Transverse colon (tissue), 4 donors: Measurements from ENCODE around the gene OR52W1. TPM values are rescaled to one million over a fixed set of nuclear protein-coding genes. Genes with fewer than 3 reads are reported as not detected.

ENCODE experiments used
- DNase-seq: peaks from one replicate; pipeline ENCODE4 v3.0.0-alpha.2; 2019
- H3K27ac ChIP-seq, 4 donors: fragments of 200-600 bp; sonication (generic); 2 replicates each; pipeline ENCODE4 v1.5.1; 2016 to 2018; ENCODE audit warnings: inconsistent platforms in 4 of 4
- H3K27me3 ChIP-seq: fragments of 200-600 bp; sonication (generic); 2 replicates; pipeline ENCODE4 v1.5.1; 2017; ENCODE audit warnings: inconsistent platforms
- H3K36me3 ChIP-seq, 4 donors: fragments of 200-600 bp; sonication (generic); 2 replicates each; pipeline ENCODE4 v1.5.1; 2017 to 2019; ENCODE audit warnings: inconsistent platforms in 4 of 4
- H3K4me1 ChIP-seq, 4 donors: fragments of 200-600 bp; sonication (generic); 2 replicates each; pipeline ENCODE4 v1.5.1; 2017 to 2020; ENCODE audit warnings: inconsistent platforms in 4 of 4
- H3K4me3 ChIP-seq, 4 donors: fragments of 200-600 bp; sonication (generic); 1 replicate in 1 of 4; 2 replicates in 3 of 4; pipeline versions ENCODE4 v1.5.1 to v1.6.1; 2017 to 2019; ENCODE audit warnings: inconsistent platforms in 4 of 4
- H3K9me3 ChIP-seq, 2 donors: fragments of 200-600 bp; sonication (generic); 2 replicates each; pipeline ENCODE4 v1.5.1; 2017 to 2019; ENCODE audit warnings: inconsistent platforms in 2 of 2
- CTCF ChIP-seq, 5 experiments: fragments of 200-600 bp in 3 of 5; fragments of 450-650 bp in 2 of 5; sonication (generic) in 3 of 5; IDR thresholded peaks; 1 replicate in 2 of 5; 2 replicates in 3 of 5; pipeline ENCODE4 v1.5.1; 2016 to 2017; ENCODE audit warnings: antibody characterized with exemption in 5 of 5, inconsistent platforms in 3 of 5, mild to moderate bottlenecking in 2 of 5, moderate library complexity in 1 of 5
- EP300 ChIP-seq: sonication (generic); formaldehyde crosslinking; IDR thresholded peaks from one replicate; pipeline ENCODE4 v1.6.1; 2017; ENCODE audit warnings: antibody characterized with exemption, low read depth
- POLR2A ChIP-seq: fragments of 450-650 bp; IDR thresholded peaks from one replicate; pipeline ENCODE4 v1.6.1; 2016; ENCODE audit warnings: antibody characterized with exemption, mild to moderate bottlenecking, moderate library complexity
- POLR2AphosphoS5 ChIP-seq, 3 donors: sonication (generic); formaldehyde crosslinking; IDR thresholded peaks; one replicate each; pipeline ENCODE4 v1.6.1; 2016; ENCODE audit warnings: antibody characterized with exemption in 3 of 3
- WGBS, 2 donors: methylation state at CpG; one replicate each; pipeline ENCODE4 v1.1.5; 2018; ENCODE audit warnings: low coverage in 1 of 2; 5-methylcytosine and 5-hydroxymethylcytosine counted together
- in situ Hi-C, 4 donors: fragments of 200-750 bp; cut with MboI; loops; one replicate each; pipeline versions ENCODE4 v1.15.0 to v1.15.1; 2017; ENCODE audit warnings: low sequenced_read_pairs in 3 of 4, low pct_ligation_motif_present in 1 of 4, low pct_unique_long_range_greater_than_20kb in 1 of 4
- intact Hi-C: fragments of 100-400 bp; cut with DNase I; formaldehyde crosslinking; loops from one replicate; pipeline ENCODE4 v1.15.1; 2023; ENCODE audit warnings: low total_unique reads
- total RNA-seq, 4 donors: library from RNA; depleted of rRNA; stranded (reverse); fragments of >200 nt; gene quantifications; one replicate each; pipeline ENCODE4 v1.1.0, GENCODE V29; 2016

OR52W1 gene, protein sequence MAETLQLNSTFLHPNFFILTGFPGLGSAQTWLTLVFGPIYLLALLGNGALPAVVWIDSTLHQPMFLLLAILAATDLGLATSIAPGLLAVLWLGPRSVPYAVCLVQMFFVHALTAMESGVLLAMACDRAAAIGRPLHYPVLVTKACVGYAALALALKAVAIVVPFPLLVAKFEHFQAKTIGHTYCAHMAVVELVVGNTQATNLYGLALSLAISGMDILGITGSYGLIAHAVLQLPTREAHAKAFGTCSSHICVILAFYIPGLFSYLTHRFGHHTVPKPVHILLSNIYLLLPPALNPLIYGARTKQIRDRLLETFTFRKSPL
- not detected for total RNA-seq

DNA sequence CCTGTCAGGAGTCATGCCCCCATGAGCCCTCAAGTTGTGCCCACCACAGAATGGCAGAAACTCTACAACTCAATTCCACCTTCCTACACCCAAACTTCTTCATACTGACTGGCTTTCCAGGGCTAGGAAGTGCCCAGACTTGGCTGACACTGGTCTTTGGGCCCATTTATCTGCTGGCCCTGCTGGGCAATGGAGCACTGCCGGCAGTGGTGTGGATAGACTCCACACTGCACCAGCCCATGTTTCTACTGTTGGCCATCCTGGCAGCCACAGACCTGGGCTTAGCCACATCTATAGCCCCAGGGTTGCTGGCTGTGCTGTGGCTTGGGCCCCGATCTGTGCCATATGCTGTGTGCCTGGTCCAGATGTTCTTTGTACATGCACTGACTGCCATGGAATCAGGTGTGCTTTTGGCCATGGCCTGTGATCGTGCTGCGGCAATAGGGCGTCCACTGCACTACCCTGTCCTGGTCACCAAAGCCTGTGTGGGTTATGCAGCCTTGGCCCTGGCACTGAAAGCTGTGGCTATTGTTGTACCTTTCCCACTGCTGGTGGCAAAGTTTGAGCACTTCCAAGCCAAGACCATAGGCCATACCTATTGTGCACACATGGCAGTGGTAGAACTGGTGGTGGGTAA lies at the start of gene OR52W1:
OR52W1 (plus strand) TSS at position 51 of the 637 bp plus-strand sequence; CDS start at position 51, 0 bp downstream.
- no peaks in the 10 kb centered on the region for H3K4me1 ChIP-seq
- 97% methylated on average over 5 of the region's 5 CpGs; no CpG with 5 or more reads in 1 of the 2 donors for WGBS, 2 donors
- no peak within 1 kb of the TSS for H3K27ac ChIP-seq

GRCh38 chr11:6151117-6151516 lies 47.9 kb upstream of the OR52W1 start:
- TF ChIP-seq POLR2A, result no peak
- TF ChIP-seq CTCF (IDR thresholded peaks at IDR 0.05), result no peak
- no peak for TF ChIP-seq POLR2AphosphoS5 (IDR thresholded peaks at IDR 0.05)
- no peak for TF ChIP-seq EP300
- no peaks in the 10 kb centered on the region for H3K9me3 ChIP-seq
- WGBS, 2 donors, result 14 to 33% methylated on average over 1 of the region's 1 CpG
- no peak for DNase-seq
- no peaks in the 10 kb centered on the region for H3K36me3 ChIP-seq
- H3K4me3 ChIP-seq, result no peak overlapping the region
- intact Hi-C loops (no loop called here), in situ Hi-C loops (no loop called here)
- no peaks in the 10 kb centered on the region for H3K27me3 ChIP-seq
- H3K27ac ChIP-seq, result no peak overlapping the region
- H3K4me1 ChIP-seq, result no peaks in the 10 kb centered on the region

More for the DNA sequence above, at the start of gene OR52W1:
- DNase-seq, result no peak
- Histone ChIP-seq H3K9me3 (no peaks in the 10 kb centered on the region), H3K27me3 (no peaks in the 10 kb centered on the region), H3K4me3 (no peak within 1 kb of the TSS), H3K36me3 (no peaks in the 10 kb centered on the region)
- in situ Hi-C loops, result no loop called here
- no peak for TF ChIP-seq POLR2AphosphoS5 (IDR thresholded peaks at IDR 0.05)
- no peak for TF ChIP-seq CTCF (IDR thresholded peaks at IDR 0.05)
- TF ChIP-seq POLR2A, result no peak
- no peak for TF ChIP-seq EP300
- intact Hi-C loops, result no loop called here

DNA sequence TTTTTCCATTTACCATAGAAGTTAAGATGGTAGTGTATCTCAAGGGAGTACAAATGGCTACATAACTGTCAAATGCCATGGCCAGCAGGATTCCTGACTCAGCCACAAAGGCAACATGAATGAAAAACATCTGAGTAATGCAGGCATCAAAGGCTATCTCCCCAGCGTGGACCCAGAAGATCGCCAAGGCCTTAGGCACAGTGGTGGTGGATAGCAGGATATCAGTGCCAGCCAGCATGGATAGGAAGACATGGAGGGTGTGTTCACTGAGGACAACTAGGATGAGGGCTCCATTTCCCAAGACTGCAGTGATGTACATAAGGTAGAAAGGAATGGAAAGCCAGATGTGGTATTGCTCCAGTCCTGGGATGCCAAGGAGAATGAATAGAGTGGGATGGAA lies 46.9 kb upstream of the OR52W1 start:
- Histone ChIP-seq H3K27me3 (no peaks in the 10 kb centered on the region), H3K27ac (no peak overlapping the region), H3K36me3 (no peaks in the 10 kb centered on the region), H3K4me1 (no peaks in the 10 kb centered on the region), H3K9me3 (no peaks in the 10 kb centered on the region), H3K4me3 (no peak overlapping the region)
- 91% methylated on average over 2 of the region's 2 CpGs; no CpG with 5 or more reads in 1 of the 2 donors for WGBS, 2 donors
- intact Hi-C loops, result no loop called here
- in situ Hi-C loops, result no loop called here
- TF ChIP-seq CTCF (IDR thresholded peaks at IDR 0.05) (no peak), EP300 (no peak), POLR2A (no peak)
- DNase-seq, result no peak

GRCh38 chr11:6156628-6157359 lies 42.2 kb upstream of the OR52W1 start:
- Histone ChIP-seq H3K27me3 (no peaks in the 10 kb centered on the region), H3K4me3 (no peak overlapping the region), H3K36me3 (no peaks in the 10 kb centered on the region), H3K9me3 (no peaks in the 10 kb centered on the region), H3K27ac (no peak overlapping the region), H3K4me1 (no peaks in the 10 kb centered on the region)
- in situ Hi-C loops (no loop called here), intact Hi-C loops (no loop called here)
- TF ChIP-seq POLR2A (no peak), EP300 (no peak), POLR2AphosphoS5 (IDR thresholded peaks at IDR 0.05) (no peak), CTCF (IDR thresholded peaks at IDR 0.05) (no peak)
- DNase-seq, result no peak
- WGBS, 2 donors, result 40 to 84% methylated on average over 2 to 7 of the region's 7 CpGs
